Purkinje cell (primary cell): ENCODE results near the gene LAMC3. TPM values are rescaled to one million over a fixed set of nuclear protein-coding genes. Genes with fewer than 3 reads are reported as not detected.

Experiments
- polyA plus RNA-seq: library from polyadenylated mRNA; unstranded; fragments of >200 nt; fragmentation: Nextera tagmentation; gene quantifications from 2 replicates; pipeline ENCODE4 v1.2.1, GENCODE V29; 2014

Gene LAMC3
- polyA plus RNA-seq: not detected in 2 replicates

DNA sequence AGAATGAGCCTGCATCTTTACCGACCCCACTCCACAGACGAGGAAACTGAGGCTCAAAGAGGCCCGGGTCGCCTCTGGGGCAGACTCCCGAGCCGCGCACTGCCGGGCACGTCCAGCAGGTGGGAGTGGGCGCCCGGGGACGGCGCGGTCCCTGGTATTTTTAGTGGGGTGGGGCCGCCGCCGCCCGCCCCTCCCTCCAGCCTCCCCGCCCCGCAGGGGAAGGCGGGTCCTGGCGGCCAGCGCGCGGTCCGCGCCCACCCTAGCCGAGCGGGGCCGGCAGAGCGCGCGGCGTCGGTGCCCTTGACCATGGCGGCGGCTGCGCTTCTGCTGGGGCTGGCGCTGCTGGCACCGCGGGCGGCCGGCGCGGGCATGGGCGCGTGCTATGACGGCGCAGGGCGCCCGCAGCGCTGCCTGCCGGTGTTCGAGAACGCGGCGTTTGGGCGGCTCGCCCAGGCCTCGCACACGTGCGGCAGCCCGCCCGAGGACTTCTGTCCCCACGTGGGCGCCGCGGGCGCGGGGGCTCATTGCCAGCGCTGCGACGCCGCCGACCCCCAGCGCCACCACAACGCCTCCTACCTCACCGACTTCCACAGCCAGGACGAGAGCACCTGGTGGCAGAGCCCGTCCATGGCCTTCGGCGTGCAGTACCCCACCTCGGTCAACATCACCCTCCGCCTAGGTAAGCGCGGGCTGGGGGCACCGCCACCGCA, at the start of gene LAMC3:
Gene LAMC3, plus strand, starts transcription at position 266 of the 710 bp plus-strand sequence. Its CDS starts 41 bp downstream, at position 307.

GRCh38 chr9:131096269-131097125, 87.5 kb downstream of the LAMC3 start, which contains the start of gene AIF1L:
AIF1L (plus strand) TSS chr9:131096531; CDS start chr9:131096630, 99 bp downstream.

DNA sequence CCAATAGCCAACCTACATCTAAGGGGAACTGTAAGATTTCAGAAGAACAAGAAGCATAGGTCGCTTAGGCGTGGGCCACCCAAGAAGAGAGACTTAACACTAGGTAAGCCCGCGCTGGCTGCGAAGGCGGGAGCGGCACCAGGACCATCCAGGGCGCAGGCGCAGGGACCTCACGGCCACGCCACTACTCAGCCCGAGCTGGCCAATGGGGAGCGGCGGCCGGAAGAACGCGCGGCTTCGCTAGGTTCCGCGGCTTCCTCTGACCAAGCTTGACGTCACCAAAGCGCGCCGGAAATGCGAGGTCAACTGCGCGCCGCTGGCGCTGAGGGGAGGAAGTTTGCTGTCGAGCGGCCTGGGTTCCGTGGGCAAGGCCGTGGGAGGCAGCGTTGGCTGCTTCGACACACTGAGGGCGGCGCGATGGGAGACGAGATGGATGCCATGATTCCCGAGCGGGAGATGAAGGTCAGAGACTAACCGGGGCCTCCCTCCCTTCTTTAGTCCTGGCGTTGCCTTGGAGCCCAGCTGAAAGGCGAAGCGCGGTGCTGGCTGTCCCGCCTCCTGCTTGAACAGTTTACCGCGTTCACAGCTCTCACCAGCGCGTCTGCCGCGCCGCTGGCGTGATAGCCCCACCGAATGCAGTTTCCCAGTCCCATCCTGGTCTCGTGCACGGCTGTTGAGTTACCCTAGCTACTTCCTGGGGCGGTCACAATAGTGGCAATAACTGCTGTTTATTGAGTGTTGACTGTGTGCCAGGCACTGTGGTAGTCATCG, 116.5 kb downstream of the LAMC3 start, which contains the start of gene NUP214:
Gene NUP214, plus strand, starts transcription at position 299 of the 771 bp plus-strand sequence. Its CDS starts 119 bp downstream, at position 418.

Other genes starting within 250 kb of the LAMC3 start
- gene ABL1, start 173.9 kb upstream of the LAMC3 start, polyA plus RNA-seq: 1.0 and 3.1 TPM in 2 replicates
- gene QRFP, start 112.4 kb upstream of the LAMC3 start, polyA plus RNA-seq: not detected in 2 replicates
- not detected in 2 replicates for gene FIBCD1, start 69.9 kb upstream of the LAMC3 start, polyA plus RNA-seq
- gene AIF1L, start 87.4 kb downstream of the LAMC3 start, polyA plus RNA-seq: 2.3 and 2.6 TPM in 2 replicates
- gene NUP214, start 116.4 kb downstream of the LAMC3 start, polyA plus RNA-seq: 24.0 and 30.3 TPM in 2 replicates